NCI-H146 (cell line): Measurements from ENCODE around the gene PARP14.
"Not testable (repeated sequence)": the region's sequence is repeated elsewhere in the genome, so short reads cannot be mapped to it uniquely, and the experiment has no call there.

Experiments used
- DNase-seq: peaks from one replicate; lab custom pipeline; 2025; lab: John Stamatoyannopoulos, UW

PARP14 gene

DNA sequence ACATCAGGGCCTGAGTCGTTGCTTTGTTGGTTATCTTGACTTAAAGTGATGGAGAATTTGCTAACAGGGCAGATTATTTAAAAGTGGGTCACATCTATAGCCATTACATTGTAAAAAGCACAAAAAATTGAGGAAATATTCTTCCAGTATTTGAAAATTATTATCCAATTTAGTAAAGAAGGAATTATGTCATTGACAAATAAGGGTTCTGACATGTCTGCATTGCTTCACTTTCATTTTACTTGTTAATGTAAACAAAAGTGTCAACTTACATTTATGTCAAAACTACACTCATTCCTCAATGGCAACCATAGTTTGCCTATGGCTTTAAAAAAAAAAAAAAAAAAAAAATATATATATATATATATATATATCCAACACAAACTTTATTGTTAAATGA lies 3.4 kb upstream of the PARP14 start:
- no peak for DNase-seq

DNA sequence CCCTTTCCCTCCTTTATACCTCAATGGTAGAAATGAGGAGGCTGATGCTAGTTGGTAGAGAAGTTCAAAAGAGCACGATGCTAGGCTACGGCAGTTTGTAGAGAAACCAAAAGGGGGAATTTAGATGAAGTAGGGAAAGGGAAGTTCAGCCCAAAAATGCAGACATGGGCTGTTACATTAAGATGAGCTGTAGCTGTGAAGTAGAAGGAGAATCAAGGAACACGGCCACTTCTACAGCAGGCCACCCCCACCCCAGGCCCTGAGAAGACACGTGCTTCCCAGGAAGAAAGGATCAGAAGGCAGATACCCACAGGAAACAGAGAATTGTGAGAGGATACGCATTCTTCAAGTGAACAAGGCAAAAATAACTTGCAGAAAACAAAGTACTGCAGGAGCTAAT lies 2.1 kb upstream of the PARP14 start:
- no peak for DNase-seq

GRCh38 chr3:122679085-122679881 lies 1.4 kb upstream of the PARP14 start:
- DNase-seq, result peak; percentile 76

DNA sequence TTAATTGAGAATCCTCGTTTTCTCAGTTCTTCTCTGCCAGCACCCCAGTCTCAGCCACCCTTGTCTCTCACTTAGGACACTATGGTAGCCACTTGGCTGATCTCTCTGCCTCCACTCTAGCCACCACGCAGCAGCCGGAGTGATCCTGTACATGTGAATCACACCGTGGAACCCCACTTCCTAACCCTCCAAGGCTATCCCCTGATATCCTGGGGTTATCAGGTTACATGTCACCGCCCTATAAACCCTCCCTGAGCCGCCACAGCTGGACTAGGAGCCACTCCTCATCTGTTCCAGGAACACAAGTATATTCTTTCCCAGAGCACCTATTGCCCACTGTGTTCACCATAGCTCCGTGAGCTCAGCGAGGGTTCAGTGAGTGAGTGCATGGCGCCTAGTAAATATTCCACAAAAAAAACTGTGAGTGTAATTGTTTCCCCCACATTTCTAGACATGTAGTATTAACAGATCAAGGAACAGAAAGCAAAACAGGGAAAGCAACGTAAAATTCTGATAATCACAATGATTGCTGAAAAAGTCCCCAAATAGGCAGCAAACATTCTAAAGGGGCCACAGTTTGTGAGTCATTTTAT lies 661 bp upstream of the PARP14 start:
- peak; percentile 11 for DNase-seq

- no peak for DNase-seq
Measured at GRCh38 chr3:122681284-122681973, 790 bp downstream of the PARP14 start.

GRCh38 chr3:122681974-122682409 lies 1.4 kb downstream of the PARP14 start:
- no peak for DNase-seq

GRCh38 chr3:122682778-122683411 lies 2.3 kb downstream of the PARP14 start:
- not testable (repeated sequence) for DNase-seq

- DNase-seq, result no peak
Measured at GRCh38 chr3:122687298-122687697, 6.7 kb downstream of the PARP14 start.

DNA sequence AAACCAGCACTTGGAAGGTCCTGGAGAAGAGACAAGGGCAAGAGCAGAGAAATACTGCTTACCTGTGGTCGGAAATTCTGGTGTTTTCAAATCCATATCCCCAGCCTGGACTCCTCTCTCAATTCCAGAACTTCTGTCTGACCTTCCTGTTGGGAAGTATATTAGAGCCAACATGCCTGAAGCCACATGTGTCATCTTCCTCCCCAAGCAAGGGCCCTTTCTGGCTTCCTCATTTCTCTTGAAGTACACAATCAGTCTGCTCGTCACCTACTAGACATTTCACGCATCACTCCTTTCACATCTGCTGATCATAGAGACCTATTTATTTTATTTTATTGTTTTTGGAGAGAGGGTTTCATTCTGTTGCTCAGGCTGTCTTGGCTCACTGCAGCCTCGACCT lies 8.4 kb downstream of the PARP14 start:
- no peak for DNase-seq

- DNase-seq, result no peak
Measured at GRCh38 chr3:122689587-122689986, 8.9 kb downstream of the PARP14 start.

- no peak for DNase-seq
Measured at GRCh38 chr3:122690096-122690495, 9.5 kb downstream of the PARP14 start.

- DNase-seq, result no peak
Measured at GRCh38 chr3:122691195-122691594, 10.6 kb downstream of the PARP14 start.

GRCh38 chr3:122692674-122693073 lies 12.0 kb downstream of the PARP14 start:
- DNase-seq, result no peak

GRCh38 chr3:122694966-122695365 lies 14.3 kb downstream of the PARP14 start:
- DNase-seq, result no peak

- no peak for DNase-seq
Measured at GRCh38 chr3:122695927-122696561, 15.4 kb downstream of the PARP14 start.

DNA sequence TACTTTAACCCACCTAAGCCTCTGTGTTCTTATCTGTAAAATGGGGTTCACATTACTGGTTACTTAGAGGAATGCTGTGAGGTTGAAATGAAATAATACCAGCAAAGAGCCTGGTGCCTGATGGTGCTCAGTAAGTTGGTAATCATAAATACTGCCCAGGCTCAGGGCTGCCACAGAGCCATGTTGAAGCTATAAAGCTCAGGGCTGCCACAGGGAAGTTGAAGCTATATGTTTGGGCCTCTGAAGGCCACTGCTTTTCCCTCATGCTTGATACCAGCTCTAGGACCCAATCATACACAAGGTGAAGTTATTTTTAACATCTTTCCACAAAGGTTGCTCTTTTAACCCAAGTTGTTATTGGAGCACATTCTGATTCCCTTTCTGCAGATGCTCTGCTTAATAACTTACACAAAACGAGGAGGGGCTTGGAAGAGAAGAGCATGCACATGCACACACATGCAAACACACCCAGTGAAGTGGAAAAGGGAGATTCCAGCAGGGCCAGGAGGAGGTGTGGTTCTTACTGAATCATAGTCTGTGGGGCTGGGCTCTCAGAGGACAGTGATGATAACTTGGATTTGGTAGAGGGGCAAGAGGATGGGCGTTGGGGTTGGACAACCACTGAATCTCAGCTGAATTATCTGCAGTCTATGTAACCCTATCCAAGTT lies 17.4 kb downstream of the PARP14 start:
- DNase-seq, result no peak

GRCh38 chr3:122700193-122700592 lies 19.6 kb downstream of the PARP14 start:
- no peak for DNase-seq

- DNase-seq, result no peak
Measured at GRCh38 chr3:122705379-122705778, 24.7 kb downstream of the PARP14 start.

GRCh38 chr3:122710616-122711251 lies 30.1 kb downstream of the PARP14 start:
- not testable (repeated sequence) for DNase-seq

GRCh38 chr3:122714273-122714672 lies 33.6 kb downstream of the PARP14 start:
- DNase-seq, result no peak

DNA sequence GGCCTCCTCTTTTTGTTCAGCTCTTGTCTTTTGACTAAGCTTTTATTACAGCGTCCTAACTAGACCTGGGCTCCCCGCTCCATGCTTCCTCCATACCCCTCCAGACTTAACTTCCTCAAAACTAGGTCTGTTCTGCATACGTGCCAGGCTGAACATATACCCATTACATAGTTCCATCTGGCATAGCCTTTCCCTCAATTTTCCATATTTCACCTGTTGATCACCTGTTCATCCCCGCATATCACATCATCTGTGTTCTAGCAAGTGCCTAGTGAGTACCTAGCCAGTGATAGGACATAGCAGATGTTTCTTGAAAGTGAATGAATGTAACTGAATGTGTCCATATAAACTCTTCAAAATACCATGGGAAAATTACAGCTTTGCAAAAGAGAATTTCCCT lies 36.0 kb downstream of the PARP14 start:
- no peak for DNase-seq
